Measurements from ENCODE around the gene GEN1. TPM values are rescaled to one million over a fixed set of nuclear protein-coding genes. Genes with fewer than 3 reads are reported as not detected.

GEN1 gene
- total RNA-seq, 4 donors from 2014 or later: 1.4 to 5.8 (median 3.0) TPM

DNA sequence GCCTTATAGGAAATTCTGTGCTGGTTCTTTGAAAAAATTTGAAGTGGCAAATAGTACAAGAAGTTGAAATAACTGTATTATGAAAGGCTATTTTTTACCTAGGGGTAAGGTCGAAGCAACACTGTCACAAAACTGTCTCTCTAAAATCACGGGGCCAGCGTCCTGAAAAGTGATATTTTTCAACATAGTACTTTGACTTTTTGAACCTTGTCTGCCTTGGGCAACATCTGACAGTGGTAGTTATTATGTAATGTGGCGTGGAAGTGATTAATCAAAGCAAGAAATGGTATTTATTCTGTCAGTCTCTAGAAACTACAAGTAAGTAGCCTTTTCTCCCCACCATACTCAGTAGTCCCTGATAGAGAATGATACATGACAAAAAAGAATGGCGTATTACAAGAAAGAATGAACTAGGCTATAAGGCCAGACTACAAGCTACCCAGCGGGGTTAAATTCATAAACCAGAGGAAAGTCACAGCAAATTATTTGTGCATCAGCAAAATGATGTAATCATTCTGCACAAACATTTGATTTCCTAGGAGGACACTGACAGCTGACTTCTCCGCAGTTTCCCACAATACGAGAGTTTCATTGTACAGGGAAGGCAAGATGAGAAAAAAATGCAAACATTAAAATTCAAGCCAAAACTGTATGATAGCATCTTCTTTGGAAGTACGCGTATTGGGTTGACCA lies 9.8 kb downstream of the GEN1 start:
- no peaks in the 10 kb centered on the region for H3K9me3 ChIP-seq
- ATAC-seq: no peak
- H3K36me3 ChIP-seq: no peaks in the 10 kb centered on the region
- no peak overlapping the region for H3K27ac ChIP-seq
- H3K4me1 ChIP-seq: no peaks in the 10 kb centered on the region
- TF ChIP-seq, protein P1, sequence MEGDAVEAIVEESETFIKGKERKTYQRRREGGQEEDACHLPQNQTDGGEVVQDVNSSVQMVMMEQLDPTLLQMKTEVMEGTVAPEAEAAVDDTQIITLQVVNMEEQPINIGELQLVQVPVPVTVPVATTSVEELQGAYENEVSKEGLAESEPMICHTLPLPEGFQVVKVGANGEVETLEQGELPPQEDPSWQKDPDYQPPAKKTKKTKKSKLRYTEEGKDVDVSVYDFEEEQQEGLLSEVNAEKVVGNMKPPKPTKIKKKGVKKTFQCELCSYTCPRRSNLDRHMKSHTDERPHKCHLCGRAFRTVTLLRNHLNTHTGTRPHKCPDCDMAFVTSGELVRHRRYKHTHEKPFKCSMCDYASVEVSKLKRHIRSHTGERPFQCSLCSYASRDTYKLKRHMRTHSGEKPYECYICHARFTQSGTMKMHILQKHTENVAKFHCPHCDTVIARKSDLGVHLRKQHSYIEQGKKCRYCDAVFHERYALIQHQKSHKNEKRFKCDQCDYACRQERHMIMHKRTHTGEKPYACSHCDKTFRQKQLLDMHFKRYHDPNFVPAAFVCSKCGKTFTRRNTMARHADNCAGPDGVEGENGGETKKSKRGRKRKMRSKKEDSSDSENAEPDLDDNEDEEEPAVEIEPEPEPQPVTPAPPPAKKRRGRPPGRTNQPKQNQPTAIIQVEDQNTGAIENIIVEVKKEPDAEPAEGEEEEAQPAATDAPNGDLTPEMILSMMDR (IDR thresholded peaks at IDR 0.05): no peak
- TF ChIP-seq EP300 (IDR thresholded peaks at IDR 0.05): no peak
- TF ChIP-seq POLR2AphosphoS5 (IDR thresholded peaks at IDR 0.05): no peak
- no peak for TF ChIP-seq POLR2A (IDR thresholded peaks at IDR 0.05)
- no peak overlapping the region for H3K4me3 ChIP-seq
- no peaks in the 10 kb centered on the region for H3K27me3 ChIP-seq
- 83 to 93% methylated on average over 10 of the region's 10 CpGs for WGBS, 2 donors (ENCODE audit: low coverage in 1 of 2)

DNA sequence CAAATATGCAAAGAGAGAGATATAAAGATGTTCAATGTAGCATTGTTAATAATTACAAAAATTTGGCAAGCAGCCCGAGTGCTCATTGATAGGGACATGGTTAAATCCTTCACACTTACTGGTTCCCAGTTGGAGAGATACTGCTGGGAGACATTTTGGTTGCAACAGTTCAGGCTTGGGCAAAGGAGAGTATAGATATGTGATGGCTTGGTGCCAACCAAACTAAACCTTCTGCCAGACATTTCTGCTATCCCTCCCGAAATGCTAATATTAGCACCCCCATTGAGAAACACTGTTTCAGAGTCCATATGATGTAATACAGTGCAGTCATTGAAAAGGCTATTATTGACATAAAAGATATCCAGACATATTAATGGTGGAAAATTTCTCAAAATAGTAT lies 11.5 kb downstream of the GEN1 start:
- WGBS, 2 donors (ENCODE audit: low coverage in 1 of 2): 84% methylated on average over 2 of the region's 2 CpGs; no CpG with 5 or more reads in 1 of the 2 donors
- Histone ChIP-seq H3K9me3 (no peaks in the 10 kb centered on the region), H3K27ac (no peak overlapping the region), H3K4me1 (no peaks in the 10 kb centered on the region), H3K27me3 (no peaks in the 10 kb centered on the region), H3K4me3 (no peak overlapping the region), H3K36me3 (no peaks in the 10 kb centered on the region)
- TF ChIP-seq, protein P1 (IDR thresholded peaks at IDR 0.05): no peak
- no peak for TF ChIP-seq POLR2A (IDR thresholded peaks at IDR 0.05)
- no peak for TF ChIP-seq POLR2AphosphoS5 (IDR thresholded peaks at IDR 0.05)
- no peak for TF ChIP-seq EP300 (IDR thresholded peaks at IDR 0.05)
- no peak for ATAC-seq

GRCh38 chr2:17768894-17769293 lies 15.0 kb downstream of the GEN1 start:
- WGBS, 2 donors (ENCODE audit: low coverage in 1 of 2): 96 to 100% methylated on average over 4 of the region's 4 CpGs
- Histone ChIP-seq H3K27ac (no peak overlapping the region), H3K4me3 (no peak overlapping the region), H3K4me1 (no peaks in the 10 kb centered on the region), H3K9me3 (no peaks in the 10 kb centered on the region), H3K27me3 (no peaks in the 10 kb centered on the region), H3K36me3 (no peaks in the 10 kb centered on the region)
- no peak for ATAC-seq
- no peak for TF ChIP-seq POLR2AphosphoS5 (IDR thresholded peaks at IDR 0.05)
- TF ChIP-seq, protein P1 (IDR thresholded peaks at IDR 0.05): no peak

- H3K36me3 ChIP-seq: no peaks in the 10 kb centered on the region
- no peak overlapping the region for H3K27ac ChIP-seq
- no peaks in the 10 kb centered on the region for H3K4me1 ChIP-seq
- no peaks in the 10 kb centered on the region for H3K9me3 ChIP-seq
- no peak for TF ChIP-seq POLR2AphosphoS5 (IDR thresholded peaks at IDR 0.05)
- TF ChIP-seq, protein P1 (IDR thresholded peaks at IDR 0.05): no peak
- no peak for TF ChIP-seq POLR2A (IDR thresholded peaks at IDR 0.05)
- no peak for TF ChIP-seq EP300 (IDR thresholded peaks at IDR 0.05)
- no peak overlapping the region for H3K4me3 ChIP-seq
- 77 to 88% methylated on average over 2 of the region's 2 CpGs for WGBS, 2 donors (ENCODE audit: low coverage in 1 of 2)
- no peak for ATAC-seq
- no peaks in the 10 kb centered on the region for H3K27me3 ChIP-seq
Observed at GRCh38 chr2:17771956-17772355, 18.0 kb downstream of the GEN1 start.

DNA sequence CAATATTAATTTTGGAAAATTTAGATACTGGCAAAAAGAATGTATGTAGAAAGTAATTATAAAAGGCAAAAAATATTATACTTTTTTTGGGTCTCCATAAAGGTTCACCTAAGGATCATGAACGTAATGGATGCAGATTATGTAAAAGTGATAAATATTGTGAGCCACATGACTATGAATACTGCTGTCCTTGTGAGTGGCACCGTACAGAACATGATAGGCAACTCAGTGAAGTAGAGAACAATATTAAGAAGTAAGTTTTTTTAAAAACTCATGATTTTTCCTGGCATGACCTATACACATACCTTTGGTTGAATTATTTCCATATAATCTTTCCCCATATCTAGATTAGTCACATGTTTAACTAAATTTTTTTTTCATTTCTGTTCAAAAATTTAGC lies 18.6 kb downstream of the GEN1 start:
- no peaks in the 10 kb centered on the region for H3K4me1 ChIP-seq
- H3K27ac ChIP-seq: no peak overlapping the region
- no peaks in the 10 kb centered on the region for H3K9me3 ChIP-seq
- no peaks in the 10 kb centered on the region for H3K27me3 ChIP-seq
- no peaks in the 10 kb centered on the region for H3K36me3 ChIP-seq
- H3K4me3 ChIP-seq: no peak overlapping the region
- WGBS, 2 donors (ENCODE audit: low coverage in 1 of 2): 86 to 90% methylated on average over 2 of the region's 2 CpGs
- no peak for ATAC-seq
- no peak for TF ChIP-seq POLR2A (IDR thresholded peaks at IDR 0.05)
- TF ChIP-seq EP300 (IDR thresholded peaks at IDR 0.05): no peak
- TF ChIP-seq, protein P1 (IDR thresholded peaks at IDR 0.05): no peak
- TF ChIP-seq POLR2AphosphoS5 (IDR thresholded peaks at IDR 0.05): no peak
